ENCODE measurements around the gene NR3C2. TPM values are rescaled to one million over a fixed set of nuclear protein-coding genes. Genes with fewer than 3 reads are reported as not detected.

NR3C2 gene
- total and polyA plus RNA-seq, 10 of the 15 experiments (the other 5 are each of a cell fraction or from before 2014, with no cell fraction given): 0.05 to 0.11 (median 0.08) TPM; not detected in 4

DNA sequence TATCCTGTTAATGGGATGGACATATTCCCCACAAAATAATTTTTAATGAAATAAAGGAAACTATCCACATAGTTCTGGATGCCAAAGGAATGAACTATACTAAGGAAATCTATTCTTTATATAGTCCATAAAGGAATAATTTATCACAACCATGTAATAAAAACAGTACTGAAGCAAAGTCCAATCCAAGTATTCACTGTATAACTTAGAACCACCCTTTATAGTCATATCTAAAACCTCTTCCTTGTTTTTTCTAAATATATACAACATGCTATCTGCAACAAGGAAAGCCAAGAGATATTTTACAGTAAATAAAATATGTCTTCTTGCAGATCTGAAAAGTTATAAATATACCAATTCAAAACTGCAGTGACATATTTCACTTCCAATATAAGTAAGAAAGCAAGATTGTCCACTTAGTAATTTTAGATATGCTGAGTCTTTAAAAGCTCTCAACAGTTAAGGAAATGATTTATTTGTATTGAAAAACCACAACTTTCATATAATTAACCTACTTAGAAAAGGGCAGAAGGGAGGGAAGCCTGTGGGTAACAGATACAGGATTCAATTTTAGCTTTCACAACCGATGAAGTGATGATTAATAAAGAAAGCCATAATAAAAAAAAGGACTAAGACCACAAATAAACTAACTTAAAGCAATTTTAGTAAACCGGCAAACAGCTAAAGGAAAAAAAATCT is 8.0 kb downstream of the NR3C2 start:
- POLR2A ChIA-PET: no interaction called here
- DNase-seq (ENCODE audit: low read depth, low spot score): no peak
- no peak; the same call in 2 of the 3 replicates for ATAC-seq
- Histone ChIP-seq H3K79me2 (ENCODE audit: control insufficient read depth, insufficient read depth, low read length) (no peaks in the 10 kb centered on the region), H3K4me2 (ENCODE audit: control insufficient read depth, insufficient read depth) (no peak overlapping the region), H2AFZ (ENCODE audit: control insufficient read depth, low read depth, low read length) (no peak overlapping the region), H4K20me1 (ENCODE audit: control insufficient read depth, insufficient read depth) (no peaks in the 10 kb centered on the region), H3K9me3 (replicated peaks; ENCODE audit: control insufficient read depth, insufficient read depth, low read length) (no peaks in the 10 kb centered on the region), H3K4me1 (ENCODE audit: control insufficient read depth, insufficient read depth, low read length) (no peaks in the 10 kb centered on the region), H3K4me3 (no peak overlapping the region), H3K9ac (ENCODE audit: control insufficient read depth, insufficient read depth, low read length) (no peak overlapping the region), H3K27me3 (replicated peaks in 1 of 2; ENCODE audit: control insufficient read depth in 2 of 2, insufficient read depth in 2 of 2, low read length in 1 of 2) (peaks cover 0 to under 1% of the 10 kb centered on the region in 2 experiments; a peak in 2 of 4 replicates), H3K36me3 (ENCODE audit: control insufficient read depth in 2 of 2, insufficient read depth in 2 of 2, low read length in 1 of 2) (no peaks in the 10 kb centered on the region), H3K27ac (ENCODE audit: control insufficient read depth, insufficient read depth) (no peak overlapping the region)
- in situ Hi-C loops (cut with MboI): no loop called here
- 0% methylated on average over 2 of the region's 2 CpGs for WGBS (ENCODE audit: insufficient coverage, insufficient replicate concordance, low lambda C conversion rate, missing lambda C conversion rate)
- BruUV-seq (replicated peaks): no TSS peak
- intact Hi-C loops (cut with micrococcal nuclease; ENCODE audit: unreplicated experiment): no loop called here
- RAD21 ChIA-PET (ENCODE audit: unreplicated experiment): no interaction called here
- CTCF ChIA-PET: no interaction called here
- FAIRE-seq: no peak
- SMC1A ChIA-PET (ENCODE audit: uncharacterized antibody, unreplicated experiment): no interaction called here
- TF ChIP-seq MYC (IDR thresholded peaks at IDR 0.05; ENCODE audit: insufficient read depth, insufficient read length, insufficient replicate concordance, low read length, severe bottlenecking): no peak
- no peak for TF ChIP-seq PML (IDR thresholded peaks at IDR 0.05; ENCODE audit: low read length)
- no peak for TF ChIP-seq NBN (IDR thresholded peaks at IDR 0.05)
- TF ChIP-seq RELA (IDR thresholded peaks at IDR 0.05; ENCODE audit: borderline replicate concordance, partially characterized antibody): no peak
- TF ChIP-seq ZBED1 (IDR thresholded peaks at IDR 0.05; ENCODE audit: borderline replicate concordance): no peak
- TF ChIP-seq, protein P1, sequence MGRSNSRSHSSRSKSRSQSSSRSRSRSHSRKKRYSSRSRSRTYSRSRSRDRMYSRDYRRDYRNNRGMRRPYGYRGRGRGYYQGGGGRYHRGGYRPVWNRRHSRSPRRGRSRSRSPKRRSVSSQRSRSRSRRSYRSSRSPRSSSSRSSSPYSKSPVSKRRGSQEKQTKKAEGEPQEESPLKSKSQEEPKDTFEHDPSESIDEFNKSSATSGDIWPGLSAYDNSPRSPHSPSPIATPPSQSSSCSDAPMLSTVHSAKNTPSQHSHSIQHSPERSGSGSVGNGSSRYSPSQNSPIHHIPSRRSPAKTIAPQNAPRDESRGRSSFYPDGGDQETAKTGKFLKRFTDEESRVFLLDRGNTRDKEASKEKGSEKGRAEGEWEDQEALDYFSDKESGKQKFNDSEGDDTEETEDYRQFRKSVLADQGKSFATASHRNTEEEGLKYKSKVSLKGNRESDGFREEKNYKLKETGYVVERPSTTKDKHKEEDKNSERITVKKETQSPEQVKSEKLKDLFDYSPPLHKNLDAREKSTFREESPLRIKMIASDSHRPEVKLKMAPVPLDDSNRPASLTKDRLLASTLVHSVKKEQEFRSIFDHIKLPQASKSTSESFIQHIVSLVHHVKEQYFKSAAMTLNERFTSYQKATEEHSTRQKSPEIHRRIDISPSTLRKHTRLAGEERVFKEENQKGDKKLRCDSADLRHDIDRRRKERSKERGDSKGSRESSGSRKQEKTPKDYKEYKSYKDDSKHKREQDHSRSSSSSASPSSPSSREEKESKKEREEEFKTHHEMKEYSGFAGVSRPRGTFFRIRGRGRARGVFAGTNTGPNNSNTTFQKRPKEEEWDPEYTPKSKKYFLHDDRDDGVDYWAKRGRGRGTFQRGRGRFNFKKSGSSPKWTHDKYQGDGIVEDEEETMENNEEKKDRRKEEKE (IDR thresholded peaks at IDR 0.05): no peak
- TF ChIP-seq, protein P2, sequence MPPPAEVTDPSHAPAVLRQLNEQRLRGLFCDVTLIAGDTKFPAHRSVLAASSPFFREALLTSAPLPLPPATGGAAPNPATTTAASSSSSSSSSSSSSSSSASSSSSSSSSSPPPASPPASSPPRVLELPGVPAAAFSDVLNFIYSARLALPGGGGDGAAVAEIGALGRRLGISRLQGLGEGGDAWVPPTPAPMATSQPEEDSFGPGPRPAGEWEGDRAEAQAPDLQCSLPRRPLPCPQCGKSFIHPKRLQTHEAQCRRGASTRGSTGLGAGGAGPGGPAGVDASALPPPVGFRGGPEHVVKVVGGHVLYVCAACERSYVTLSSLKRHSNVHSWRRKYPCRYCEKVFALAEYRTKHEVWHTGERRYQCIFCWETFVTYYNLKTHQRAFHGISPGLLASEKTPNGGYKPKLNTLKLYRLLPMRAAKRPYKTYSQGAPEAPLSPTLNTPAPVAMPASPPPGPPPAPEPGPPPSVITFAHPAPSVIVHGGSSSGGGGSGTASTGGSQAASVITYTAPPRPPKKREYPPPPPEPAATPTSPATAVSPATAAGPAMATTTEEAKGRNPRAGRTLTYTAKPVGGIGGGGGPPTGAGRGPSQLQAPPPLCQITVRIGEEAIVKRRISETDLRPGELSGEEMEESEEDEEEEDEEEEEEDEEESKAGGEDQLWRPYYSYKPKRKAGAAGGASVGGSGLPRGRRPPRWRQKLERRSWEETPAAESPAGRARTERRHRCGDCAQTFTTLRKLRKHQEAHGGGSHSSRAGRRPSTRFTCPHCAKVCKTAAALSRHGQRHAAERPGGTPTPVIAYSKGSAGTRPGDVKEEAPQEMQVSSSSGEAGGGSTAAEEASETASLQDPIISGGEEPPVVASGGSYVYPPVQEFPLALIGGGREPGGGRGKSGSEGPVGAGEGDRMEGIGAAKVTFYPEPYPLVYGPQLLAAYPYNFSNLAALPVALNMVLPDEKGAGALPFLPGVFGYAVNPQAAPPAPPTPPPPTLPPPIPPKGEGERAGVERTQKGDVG (CRISPR knock-in tag; IDR thresholded peaks at IDR 0.05): no peak
- TF ChIP-seq, protein P3, sequence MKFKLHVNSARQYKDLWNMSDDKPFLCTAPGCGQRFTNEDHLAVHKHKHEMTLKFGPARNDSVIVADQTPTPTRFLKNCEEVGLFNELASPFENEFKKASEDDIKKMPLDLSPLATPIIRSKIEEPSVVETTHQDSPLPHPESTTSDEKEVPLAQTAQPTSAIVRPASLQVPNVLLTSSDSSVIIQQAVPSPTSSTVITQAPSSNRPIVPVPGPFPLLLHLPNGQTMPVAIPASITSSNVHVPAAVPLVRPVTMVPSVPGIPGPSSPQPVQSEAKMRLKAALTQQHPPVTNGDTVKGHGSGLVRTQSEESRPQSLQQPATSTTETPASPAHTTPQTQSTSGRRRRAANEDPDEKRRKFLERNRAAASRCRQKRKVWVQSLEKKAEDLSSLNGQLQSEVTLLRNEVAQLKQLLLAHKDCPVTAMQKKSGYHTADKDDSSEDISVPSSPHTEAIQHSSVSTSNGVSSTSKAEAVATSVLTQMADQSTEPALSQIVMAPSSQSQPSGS (IDR thresholded peaks at IDR 0.05; ENCODE audit: low read length): no peak
- no peak for TF ChIP-seq ZZZ3 (IDR thresholded peaks at IDR 0.05; ENCODE audit: control insufficient read depth, insufficient read length, low read depth)
- TF ChIP-seq KAT2A (conservative IDR thresholded peaks at IDR 0.05; ENCODE audit: control insufficient read depth, low read depth, low read length): no peak
- TF ChIP-seq SP1 (IDR thresholded peaks at IDR 0.05; ENCODE audit: low read depth, low read length): no peak
- no peak for TF ChIP-seq NFIC (IDR thresholded peaks at IDR 0.05; ENCODE audit: low read depth, low read length)
- no peak for TF ChIP-seq FOXK2 (IDR thresholded peaks at IDR 0.05)
